Fibroblast of peridontal ligament (primary cell): ENCODE results near the gene TEX2.
"Not testable (repeated sequence)": the region's sequence is repeated elsewhere in the genome, so short reads cannot be mapped to it uniquely, and the experiment has no call there.

Source experiments
- DNase-seq: peaks from one replicate; pipeline ENCODE4 v3.0.0-alpha.2; 2010; ENCODE audit errors: extremely low read depth

Gene TEX2

GRCh38 chr17:64213995-64214811, 48.9 kb downstream of the TEX2 start:
- no peak for DNase-seq

DNA sequence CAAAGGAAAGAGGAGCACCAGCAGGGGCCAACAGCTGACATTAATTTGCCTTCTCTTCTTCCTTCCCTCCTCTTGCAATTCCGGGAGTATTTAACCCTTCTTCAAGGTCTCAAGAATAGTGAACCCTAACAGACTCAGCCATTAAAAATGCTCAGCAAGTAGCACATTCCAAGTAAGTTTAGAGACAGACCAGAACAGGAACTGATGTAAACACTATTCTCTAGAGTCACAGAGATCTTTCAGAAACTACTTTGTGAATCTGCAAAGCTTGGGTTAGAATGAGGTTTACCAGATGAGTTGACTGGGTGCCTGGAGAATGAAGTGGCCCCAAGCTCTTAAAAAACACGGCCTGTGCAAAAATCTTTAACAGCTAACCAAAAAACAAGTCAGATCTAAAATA, 50.9 kb downstream of the TEX2 start:
- peak; percentile 79 for DNase-seq

DNA sequence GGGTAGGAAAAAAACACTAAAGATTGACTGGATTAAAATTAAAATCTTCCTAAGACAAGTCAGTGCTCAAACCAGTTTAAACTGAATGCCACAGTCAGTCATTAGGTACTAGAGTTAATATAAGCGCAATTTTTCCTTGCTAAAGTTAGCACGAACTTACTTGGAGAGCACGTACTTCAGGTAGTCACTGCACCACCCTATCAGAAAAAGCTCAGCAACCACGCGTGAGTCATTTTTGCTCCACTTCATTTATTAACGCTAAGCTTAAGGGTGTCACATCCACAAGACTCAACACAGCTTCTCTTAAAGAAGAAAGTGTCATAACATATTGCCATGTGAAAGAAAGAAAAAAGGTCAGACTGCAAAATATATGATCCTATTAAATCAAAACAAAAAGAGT, 53.1 kb downstream of the TEX2 start:
- no peak for DNase-seq

GRCh38 chr17:64209356-64209941, 53.6 kb downstream of the TEX2 start:
- DNase-seq, result no peak

DNA sequence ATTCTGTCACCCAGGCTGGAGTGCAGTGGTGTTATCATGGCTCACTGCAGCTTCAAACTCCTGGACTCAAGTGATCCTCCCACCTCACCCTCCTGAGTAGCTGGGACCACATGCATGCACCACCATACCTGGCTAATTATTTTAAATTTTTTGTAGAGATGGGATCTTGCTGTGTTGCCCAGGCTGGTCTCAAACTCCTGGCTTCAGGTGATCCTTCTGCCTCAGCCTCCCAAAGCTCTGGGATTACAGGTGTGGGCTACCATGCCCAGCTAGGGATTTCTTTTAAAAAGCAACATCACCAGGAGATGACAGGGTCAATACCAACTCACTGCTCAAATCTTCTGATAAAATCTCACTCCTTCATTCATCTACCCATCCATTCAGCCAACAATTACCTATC, 54.4 kb downstream of the TEX2 start:
- DNase-seq, result not testable (repeated sequence)

DNA sequence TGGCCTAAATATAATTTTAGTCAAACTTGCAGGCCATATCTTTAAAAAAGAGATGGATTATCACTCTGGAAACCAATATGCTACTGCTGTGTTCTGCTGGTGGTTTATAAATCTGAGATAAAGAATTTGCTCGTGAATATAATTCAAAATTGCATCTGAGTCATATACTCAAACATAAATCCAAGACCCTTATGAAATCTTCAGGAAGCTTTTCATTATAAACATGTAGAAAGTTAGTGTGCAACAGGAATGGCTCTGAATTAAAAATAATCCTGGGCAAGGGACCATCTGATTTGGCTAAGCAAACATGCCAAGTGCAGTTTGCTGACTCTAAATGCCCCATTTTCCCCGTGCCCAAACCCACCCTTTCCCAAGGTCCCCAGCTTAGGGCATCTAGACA, 57.3 kb downstream of the TEX2 start:
- peak; percentile 44 for DNase-seq

- DNase-seq, result no peak
Observed at GRCh38 chr17:64203630-64204029, 59.4 kb downstream of the TEX2 start.

DNA sequence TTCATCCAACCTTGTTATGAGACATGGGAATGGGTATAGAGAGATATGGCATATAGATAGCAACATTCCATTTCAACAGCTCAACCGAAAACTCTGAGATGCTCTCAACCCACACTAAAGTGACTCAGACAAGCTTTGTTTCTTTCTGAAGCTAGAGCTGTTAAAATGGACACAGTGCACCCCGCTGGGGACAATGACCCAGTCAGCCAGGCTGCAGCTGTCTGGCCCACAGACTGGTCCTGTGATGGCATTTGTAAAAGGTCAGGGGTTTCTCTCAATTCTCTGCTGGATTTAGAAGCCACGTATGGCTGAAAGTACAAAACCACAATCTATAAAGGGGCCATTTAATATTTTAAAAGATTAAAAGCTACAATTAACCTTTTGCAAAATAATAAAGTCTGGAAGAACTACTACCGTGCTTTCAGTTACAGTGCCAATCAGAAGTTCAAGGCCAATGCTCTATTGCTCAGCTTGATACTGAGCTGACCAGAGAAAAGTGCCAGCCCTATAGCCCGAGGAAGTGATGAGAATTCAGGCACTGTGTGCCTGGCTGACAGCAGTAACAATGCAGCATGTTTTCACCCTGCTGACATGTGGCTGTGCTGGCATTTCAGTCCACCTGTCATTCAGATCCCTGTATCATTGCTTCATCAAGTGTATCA, 60.2 kb downstream of the TEX2 start:
- peak; percentile 50 for DNase-seq

DNA sequence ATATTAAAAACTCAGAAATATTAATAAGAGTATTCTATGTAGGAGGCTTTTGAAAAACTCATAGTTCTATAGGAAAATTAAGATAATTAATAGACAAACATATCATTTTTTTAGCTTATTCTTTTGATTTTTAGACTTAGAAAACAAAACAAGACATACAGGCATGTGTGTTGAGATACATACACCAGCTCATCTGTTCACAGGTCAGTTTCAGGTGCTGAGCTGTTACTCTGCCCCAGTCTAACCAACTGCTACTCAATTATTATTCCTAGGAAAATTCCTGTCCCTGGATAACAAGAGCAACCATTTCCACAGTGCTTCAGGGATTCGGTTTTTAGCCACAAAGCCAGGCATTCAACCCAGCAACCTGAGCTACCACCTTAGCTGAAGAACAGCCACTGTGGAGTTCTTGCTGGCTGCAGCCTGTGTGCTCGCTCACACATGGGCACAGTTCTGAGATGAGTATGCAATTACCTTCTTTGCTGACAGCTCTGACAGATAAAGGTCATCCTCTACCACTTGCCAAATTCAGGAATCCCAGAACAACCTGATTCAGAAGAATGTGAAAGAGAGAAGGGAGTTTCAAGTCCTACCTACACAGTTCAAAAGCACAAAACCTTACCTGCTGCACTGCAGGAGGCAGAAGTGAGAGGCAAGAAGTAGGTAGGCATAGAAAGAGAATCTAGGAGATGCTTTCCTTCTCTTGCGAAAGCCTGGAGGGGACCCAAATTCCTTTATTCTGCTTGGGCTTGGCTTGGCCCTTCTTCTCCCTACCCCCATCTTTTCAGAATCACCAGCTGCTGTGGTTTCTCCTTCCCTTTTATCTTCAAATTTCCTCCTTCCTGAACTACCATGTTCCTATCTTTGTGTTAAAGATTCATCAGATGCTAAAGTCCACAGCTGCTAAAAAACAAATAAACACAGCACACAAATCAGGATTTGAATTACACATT, 62.7 kb downstream of the TEX2 start:
- peak; percentile 68 for DNase-seq

DNA sequence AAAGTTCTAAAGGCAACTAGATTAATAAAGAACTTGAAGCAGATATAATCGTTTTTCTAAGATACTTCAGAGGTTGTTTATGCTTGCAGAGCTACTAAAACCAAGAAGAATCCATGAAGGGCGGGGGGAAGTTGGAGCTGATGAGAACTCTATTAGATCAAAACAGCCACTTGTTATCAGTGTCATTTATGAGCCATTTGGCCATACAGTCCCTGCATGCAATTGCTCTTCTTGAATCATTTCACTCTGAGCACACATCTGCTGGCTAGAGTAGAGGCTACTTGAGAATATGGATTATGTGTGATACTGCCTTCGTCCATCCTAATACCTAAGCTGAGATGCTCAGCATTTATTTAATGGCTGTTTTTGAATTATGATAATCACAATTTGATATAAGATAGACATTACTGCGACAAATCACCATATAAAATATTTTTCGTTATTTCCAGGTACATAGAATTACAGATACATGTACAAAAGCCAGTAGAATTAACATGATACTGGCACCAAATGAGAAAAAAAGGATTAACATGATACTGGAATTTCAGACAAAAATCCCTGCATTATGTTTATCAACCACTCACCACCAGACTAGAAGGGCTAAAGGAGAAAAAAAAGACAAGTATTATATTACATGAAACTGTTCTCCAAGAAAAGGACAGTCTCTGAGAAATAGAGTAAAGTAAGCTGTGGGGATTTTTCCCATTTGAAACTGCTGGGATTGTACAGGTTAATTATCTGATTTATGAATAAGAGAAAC, 64.5 kb downstream of the TEX2 start:
- DNase-seq, result no peak

DNA sequence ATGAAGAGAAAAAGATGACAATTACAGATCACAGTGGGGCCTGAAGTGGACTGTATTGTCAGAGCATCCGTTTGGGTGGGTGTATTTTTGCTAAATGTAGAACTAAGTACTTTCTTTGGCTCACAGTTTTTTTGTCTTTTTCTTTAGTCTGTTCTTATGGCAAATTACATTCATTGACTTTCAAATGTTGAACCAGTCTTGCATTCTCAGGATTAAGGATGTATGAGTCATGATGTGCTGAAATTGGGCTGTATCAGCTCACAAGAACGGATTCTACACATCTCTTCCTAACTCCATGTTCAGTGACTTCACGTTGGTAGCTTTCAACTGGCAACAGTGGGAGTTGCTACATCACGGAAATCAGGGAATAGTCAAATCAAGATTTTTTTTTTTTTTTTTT, 66.5 kb downstream of the TEX2 start:
- DNase-seq, result peak; percentile 84

DNA sequence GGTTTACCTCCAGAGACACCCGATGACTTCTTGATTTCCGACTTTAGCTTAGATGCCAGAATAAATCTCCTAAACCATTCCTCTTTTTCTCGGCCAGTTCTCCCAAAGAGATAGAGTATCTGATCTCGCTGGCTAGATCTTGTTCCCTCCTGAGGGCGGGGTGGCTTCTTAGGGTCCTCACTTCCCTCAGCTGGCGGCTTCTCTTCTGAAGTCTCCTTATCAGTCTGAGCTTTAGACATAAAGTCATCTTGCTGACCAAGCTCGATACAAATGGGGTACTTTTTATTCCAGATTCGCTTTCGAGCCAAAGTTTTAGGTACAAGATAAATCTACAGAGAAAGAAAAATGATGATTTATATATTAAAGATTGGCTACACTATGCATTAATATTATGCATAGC, 69.5 kb downstream of the TEX2 start:
- DNase-seq, result no peak

DNA sequence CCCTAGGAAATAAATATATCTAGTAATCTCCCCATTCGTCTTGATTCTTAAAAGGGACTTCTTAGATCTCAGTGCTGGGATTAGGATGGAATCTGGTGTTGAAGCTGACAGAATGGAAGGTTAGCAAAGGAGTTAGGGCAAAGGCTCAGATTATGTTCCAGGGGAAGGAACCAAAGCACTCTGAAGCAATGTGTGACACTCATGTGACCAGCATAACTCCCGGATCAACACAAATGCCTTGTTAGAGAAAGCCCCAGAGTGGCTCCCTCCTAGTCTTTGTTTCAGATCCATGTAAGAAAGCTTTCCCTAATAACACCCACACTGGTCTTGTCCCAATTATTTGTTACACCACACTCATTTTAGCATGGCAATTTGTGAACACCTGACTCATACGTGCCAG, 70.5 kb downstream of the TEX2 start:
- no peak for DNase-seq

- DNase-seq, result no peak
Observed at GRCh38 chr17:64190472-64190871, 72.6 kb downstream of the TEX2 start.

GRCh38 chr17:64188088-64188487, 75.0 kb downstream of the TEX2 start:
- DNase-seq, result no peak

GRCh38 chr17:64187093-64187895, 75.8 kb downstream of the TEX2 start:
- DNase-seq, result no peak

DNA sequence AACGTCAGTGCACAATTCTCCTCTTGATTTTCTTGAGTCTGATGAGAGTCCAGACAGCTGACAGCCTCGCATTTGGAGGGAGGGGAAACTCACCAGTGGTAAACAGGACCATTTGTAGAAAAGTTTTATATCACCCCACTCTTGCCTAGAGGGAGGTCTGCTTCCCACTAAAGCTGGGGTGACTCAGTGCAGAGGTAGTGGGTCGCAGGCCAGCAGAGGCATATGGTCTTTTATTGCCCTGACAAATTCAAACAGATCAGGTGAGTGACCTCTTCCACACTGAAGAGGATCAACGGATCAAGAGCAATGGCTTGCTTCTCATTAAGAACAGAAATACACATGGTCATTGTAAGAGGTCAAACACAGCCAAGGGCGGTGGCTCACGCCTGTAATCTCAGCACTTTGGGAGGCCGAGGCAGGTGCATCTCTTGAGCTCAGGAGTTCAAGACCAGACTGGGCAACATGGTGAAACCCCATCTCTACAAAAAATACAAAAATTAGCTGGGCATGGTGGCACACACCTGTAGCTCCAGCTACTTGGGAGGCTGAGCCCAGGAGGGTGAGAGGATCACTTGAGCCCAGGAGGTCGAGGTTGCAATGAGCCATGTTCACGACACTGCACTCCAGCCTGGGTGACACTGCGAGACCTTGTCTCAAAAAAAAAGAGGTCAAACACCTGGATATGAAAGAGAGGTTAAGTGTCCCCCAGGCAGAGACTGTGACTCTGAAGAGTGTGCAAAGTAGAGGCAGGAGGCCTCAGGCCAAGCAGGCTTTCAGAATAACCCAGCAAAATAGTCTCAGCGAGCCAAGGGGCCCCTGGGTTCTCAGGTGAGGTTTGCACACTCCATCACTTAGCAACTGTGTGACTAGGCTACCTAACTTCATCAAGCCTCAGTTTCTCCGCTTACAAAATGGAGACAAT, 76.6 kb downstream of the TEX2 start:
- no peak for DNase-seq

DNA sequence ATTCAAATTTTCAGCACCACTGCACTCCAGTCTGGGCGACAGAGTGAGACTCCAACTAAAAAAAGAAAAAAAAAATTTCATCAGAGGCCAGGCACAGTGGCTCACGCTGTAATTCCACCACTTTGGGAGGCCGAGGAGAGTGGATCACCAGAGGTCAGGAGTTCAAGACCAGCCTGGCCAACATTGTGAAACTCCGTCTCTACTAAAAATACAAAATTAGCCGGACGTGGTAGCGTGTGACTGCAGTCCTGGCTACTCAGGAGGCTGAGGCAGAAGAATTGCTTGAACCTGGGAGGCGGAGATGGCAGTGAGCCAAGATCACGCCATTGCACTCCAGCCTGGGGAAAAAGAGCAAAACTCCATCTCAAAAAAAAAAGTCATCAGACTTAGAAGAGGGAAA, 77.5 kb downstream of the TEX2 start:
- not testable (repeated sequence) for DNase-seq

DNA sequence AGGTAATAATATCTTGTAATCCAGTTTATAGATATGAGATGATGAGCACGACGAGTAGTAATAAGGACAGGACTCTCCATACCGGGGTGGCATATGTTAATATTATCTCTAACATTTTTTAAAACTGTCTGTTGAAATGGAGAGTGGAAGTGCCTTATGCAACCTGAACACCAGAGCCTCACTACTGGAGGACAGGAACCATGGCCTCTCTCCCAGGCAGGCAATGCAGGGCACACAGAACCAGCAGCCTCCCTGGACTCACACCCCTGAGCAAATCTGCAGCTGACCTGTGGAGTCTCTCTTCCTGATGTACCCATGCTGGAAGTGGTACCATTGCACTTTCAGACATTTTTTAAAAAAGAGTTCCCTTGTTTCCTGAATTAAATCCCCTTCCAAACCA, 78.0 kb downstream of the TEX2 start:
- DNase-seq, result no peak
